ENCODE data around the gene GPLD1.

Gene GPLD1

GRCh38 chr6:24484657-24485323 lies 4.6 kb downstream of the GPLD1 start:
- peaks cover 16% of the 10 kb centered on the region for H3F3A ChIP-seq (ENCODE audit: insufficient read depth, low read length)
- H3K9ac ChIP-seq (ENCODE audit: low read length), result no peak overlapping the region
- no peak for DNase-seq
- no peak overlapping the region for H2AFZ ChIP-seq (ENCODE audit: low read length)
- no peaks in the 10 kb centered on the region for H4K20me1 ChIP-seq (ENCODE audit: insufficient read depth, low read length)
- peaks cover 10% of the 10 kb centered on the region for H3K4me1 ChIP-seq (ENCODE audit: low read length)
- no peaks in the 10 kb centered on the region for H3K9me3 ChIP-seq (replicated peaks; ENCODE audit: insufficient read depth, low read length)
- no peak overlapping the region for H3K4me3 ChIP-seq (ENCODE audit: low read length)
- H3K9me2 ChIP-seq (replicated peaks; ENCODE audit: insufficient read depth, low read length), result no peaks in the 10 kb centered on the region
- H3K79me2 ChIP-seq (ENCODE audit: low read length), result no peaks in the 10 kb centered on the region
- no peak for TF ChIP-seq EZH2phosphoT487 (IDR thresholded peaks at IDR 0.05; ENCODE audit: low read length)
- no peak for TF ChIP-seq EZH2 (optimal IDR thresholded peaks at IDR 0.05; ENCODE audit: low read depth, low read length)
- TF ChIP-seq CTCF (IDR thresholded peaks at IDR 0.05; ENCODE audit: low read length), result no peak
- H3K36me3 ChIP-seq (replicated peaks; ENCODE audit: insufficient read depth, low read length), result no peaks in the 10 kb centered on the region
- no peak overlapping the region for H3K4me2 ChIP-seq (ENCODE audit: low read depth, low read length)
- H3K27me3 ChIP-seq (replicated peaks; ENCODE audit: insufficient read depth, low read length), result no peaks in the 10 kb centered on the region
- H3K27ac ChIP-seq (ENCODE audit: low read length), result no peak overlapping the region

DNA sequence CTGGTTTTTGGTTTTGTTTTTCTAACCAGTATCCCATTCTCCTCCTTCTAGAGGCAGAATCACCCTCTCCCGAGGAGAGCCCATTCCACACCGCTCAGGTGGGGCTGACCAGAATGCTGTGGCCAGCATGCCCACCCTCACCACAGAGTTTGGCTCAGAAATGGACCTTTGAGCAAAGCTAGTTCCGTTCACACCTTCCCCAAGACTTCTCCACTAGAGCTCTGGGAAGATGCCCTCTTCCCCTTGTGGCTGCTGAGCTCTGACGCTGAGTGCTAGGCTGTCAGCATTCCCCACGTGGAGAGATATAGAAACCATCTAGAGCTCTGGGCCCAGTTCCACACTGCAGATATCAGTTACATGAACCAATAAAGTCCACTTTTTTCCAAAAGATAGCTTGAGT lies 7.9 kb downstream of the GPLD1 start:
- Histone ChIP-seq H4K20me1 (ENCODE audit: insufficient read depth, low read length) (no peaks in the 10 kb centered on the region), H3K27ac (ENCODE audit: low read length) (no peak overlapping the region), H3F3A (ENCODE audit: insufficient read depth, low read length) (peaks cover 16% of the 10 kb centered on the region), H3K9me2 (replicated peaks; ENCODE audit: insufficient read depth, low read length) (no peaks in the 10 kb centered on the region), H3K4me2 (ENCODE audit: low read depth, low read length) (no peak overlapping the region), H3K4me1 (ENCODE audit: low read length) (peaks cover 10% of the 10 kb centered on the region), H3K9ac (ENCODE audit: low read length) (no peak overlapping the region), H3K36me3 (replicated peaks; ENCODE audit: insufficient read depth, low read length) (no peaks in the 10 kb centered on the region), H3K4me3 (ENCODE audit: low read length) (no peak overlapping the region), H3K9me3 (replicated peaks; ENCODE audit: insufficient read depth, low read length) (no peaks in the 10 kb centered on the region), H3K27me3 (replicated peaks; ENCODE audit: insufficient read depth, low read length) (no peaks in the 10 kb centered on the region), H3K79me2 (ENCODE audit: low read length) (no peaks in the 10 kb centered on the region), H2AFZ (ENCODE audit: low read length) (no peak overlapping the region)
- no peak for DNase-seq
- TF ChIP-seq EZH2 (optimal IDR thresholded peaks at IDR 0.05; ENCODE audit: low read depth, low read length) (no peak), EZH2phosphoT487 (IDR thresholded peaks at IDR 0.05; ENCODE audit: low read length) (no peak), CTCF (IDR thresholded peaks at IDR 0.05; ENCODE audit: low read length) (no peak)

GRCh38 chr6:24480705-24481104 lies 8.7 kb downstream of the GPLD1 start:
- H3K9me3 ChIP-seq (replicated peaks; ENCODE audit: insufficient read depth, low read length), result no peaks in the 10 kb centered on the region
- H3K79me2 ChIP-seq (ENCODE audit: low read length), result no peaks in the 10 kb centered on the region
- no peaks in the 10 kb centered on the region for H4K20me1 ChIP-seq (ENCODE audit: insufficient read depth, low read length)
- H2AFZ ChIP-seq (ENCODE audit: low read length), result no peak overlapping the region
- H3K27me3 ChIP-seq (replicated peaks; ENCODE audit: insufficient read depth, low read length), result no peaks in the 10 kb centered on the region
- no peaks in the 10 kb centered on the region for H3K9me2 ChIP-seq (replicated peaks; ENCODE audit: insufficient read depth, low read length)
- no peaks in the 10 kb centered on the region for H3K36me3 ChIP-seq (replicated peaks; ENCODE audit: insufficient read depth, low read length)
- H3K27ac ChIP-seq (ENCODE audit: low read length), result no peak overlapping the region
- no peak for DNase-seq
- peaks cover 10% of the 10 kb centered on the region for H3K4me1 ChIP-seq (ENCODE audit: low read length)
- no peak overlapping the region for H3K9ac ChIP-seq (ENCODE audit: low read length)
- H3F3A ChIP-seq (ENCODE audit: insufficient read depth, low read length), result peaks cover 16% of the 10 kb centered on the region
- TF ChIP-seq EZH2phosphoT487 (IDR thresholded peaks at IDR 0.05; ENCODE audit: low read length), result no peak
- TF ChIP-seq EZH2 (optimal IDR thresholded peaks at IDR 0.05; ENCODE audit: low read depth, low read length), result no peak
- TF ChIP-seq CTCF (IDR thresholded peaks at IDR 0.05; ENCODE audit: low read length), result no peak
- H3K4me2 ChIP-seq (ENCODE audit: low read depth, low read length), result no peak overlapping the region
- H3K4me3 ChIP-seq (ENCODE audit: low read length), result no peak overlapping the region

Measured in MM.1S (cell line).